COLO668 (cell line): ENCODE measurements around the gene PZP.

Source experiments
- DNase-seq: peaks from one replicate; lab custom pipeline; 2025; ENCODE audit not compliant: unreplicated experiment; lab: John Stamatoyannopoulos, UW

PZP gene

DNA sequence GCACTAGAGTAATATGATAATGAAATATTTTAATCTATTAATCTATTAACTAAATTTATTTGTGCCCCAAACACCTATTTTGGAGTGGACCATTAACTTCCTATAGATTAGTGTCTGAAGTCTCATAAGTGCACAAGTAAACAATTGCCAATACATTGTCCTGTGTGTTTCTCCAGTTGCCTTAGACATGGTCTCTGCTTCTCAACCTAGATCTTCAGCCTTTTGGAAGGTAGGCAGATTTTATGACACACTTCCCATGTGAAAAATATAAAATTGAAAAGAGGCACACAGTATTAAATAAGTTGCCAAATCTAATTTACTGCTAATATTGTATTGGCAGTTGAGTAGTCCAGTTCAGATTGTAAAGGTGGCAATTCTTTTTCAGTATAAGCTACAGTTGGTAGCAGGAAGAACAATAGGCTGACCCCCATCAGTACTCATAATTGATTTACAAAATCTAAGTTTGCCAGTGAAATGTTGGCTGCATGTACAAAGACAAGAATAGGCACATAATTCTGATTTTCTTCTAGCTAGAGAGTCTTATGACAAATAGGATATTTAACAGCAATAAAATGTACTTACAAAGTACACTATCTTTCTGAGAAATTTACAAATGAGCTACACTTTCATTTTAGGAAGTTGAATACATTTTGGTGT, 103.3 kb downstream of the PZP start:
- no peak for DNase-seq

DNA sequence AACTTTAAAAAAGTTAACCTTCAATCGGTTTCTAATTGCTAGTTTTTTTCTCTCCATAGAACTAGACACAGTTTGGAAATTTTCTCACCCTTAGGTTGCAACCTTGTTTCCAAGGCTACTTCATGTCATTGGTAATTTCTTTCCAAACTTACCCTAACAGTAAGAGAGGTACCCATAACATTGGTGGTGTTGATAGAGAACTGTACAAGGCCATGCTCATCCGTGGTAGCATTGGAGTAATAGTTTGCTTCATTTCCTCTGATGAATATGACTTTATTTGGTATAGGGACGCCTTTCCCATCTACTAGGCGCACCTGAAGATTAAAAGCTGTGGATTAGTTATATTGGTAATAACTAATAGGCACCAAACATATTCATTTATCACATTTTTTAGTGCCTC, 104.1 kb downstream of the PZP start:
- no peak for DNase-seq

DNA sequence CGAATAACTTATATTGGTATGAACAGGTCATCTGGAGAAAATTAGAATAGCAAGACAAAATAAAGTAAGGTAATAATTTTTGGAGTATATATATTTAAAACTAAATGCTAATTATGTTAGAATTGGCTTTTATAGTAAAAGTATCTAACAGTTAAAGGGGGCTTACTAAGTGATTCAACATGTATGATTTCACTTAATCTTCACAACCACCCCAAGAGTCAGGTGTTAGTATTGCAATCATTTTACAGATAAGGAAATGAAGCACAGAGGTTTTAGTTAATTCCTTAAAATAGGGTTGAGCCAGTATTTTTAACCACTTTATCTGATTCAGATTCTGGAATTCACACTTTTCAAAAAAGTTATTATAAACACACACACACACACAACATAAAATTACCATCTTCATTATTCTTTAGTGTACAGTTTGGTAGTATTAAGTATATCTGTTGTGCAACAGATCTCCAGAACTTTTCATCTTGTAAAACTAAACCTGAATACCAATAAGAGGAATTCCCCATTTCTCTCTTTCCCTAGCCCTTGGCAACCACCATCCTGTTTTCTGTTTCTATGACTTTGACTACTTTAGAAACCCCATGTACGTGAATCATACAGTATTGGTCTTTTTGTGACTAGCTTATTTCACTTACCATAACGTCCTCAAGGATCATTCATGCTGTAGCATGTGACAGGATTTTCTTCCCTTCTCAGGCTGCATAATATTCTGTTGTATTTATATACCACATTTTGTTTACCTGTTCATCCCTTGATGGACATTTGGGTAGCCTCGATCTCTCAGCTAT, 104.9 kb downstream of the PZP start:
- DNase-seq = no peak

DNA sequence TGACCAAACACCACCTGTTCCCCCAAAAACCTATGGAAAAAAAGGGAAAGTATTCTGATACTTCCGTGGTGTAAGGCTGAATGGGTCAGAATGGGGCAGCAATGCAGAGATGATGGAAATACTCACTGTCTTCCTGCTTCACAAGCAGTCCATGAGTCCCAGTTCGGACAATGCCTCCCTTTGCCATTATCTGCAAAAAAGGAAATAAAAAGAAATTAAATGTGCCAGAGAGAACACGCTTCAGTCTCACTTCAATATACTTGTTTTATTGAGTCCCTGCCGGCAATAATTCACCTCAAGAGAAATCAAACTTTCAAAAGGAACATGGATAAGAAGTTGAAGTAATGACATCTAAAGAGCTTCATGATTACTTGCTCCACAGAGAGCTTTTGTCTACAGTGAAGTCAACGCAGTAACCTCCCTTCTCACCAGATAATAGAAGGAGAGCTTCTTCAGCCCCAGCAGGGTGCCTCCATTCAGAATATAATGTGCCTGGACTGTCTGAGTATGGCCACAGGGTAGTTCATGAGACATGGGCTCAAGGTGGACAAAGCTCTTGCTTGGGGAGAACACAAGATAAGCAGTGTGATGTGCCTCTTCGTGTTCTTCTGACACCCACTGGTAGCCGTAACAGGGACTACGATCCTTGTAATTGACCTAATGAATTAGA, 107.0 kb downstream of the PZP start:
- no peak for DNase-seq

DNA sequence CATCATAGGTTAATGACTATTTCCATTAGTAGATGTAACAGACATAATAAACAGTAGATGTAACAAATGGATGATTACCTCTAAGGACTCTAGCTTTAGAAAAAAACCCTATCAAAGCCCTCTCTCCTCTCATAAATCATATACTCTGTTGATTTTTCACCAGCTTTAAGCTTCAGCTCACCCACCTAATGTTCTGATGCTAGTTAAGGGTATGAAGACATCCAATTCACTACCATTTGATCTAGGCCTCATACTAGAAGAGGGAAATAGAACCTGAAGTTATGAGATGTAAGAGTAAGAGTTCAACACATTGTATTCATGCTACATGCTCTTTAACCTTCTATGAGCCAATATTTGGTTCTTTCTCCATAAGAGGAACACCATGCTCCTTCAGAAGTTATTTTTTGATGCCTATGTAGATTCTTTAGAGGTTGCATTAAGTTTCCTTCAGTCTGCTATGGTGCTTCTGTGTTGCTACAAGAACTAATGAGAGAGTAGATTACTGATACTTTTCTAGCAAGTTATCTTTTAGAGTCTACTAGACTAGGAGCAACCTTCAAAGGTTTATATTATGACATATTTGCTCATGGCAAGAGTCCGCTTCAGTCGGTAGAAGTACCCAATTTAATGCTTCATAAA, 108.5 kb downstream of the PZP start:
- DNase-seq = no peak
